Endothelial cell of umbilical vein (primary cell): ENCODE results near the gene LTA4H. TPM values are rescaled to one million over a fixed set of nuclear protein-coding genes. Genes with fewer than 3 reads are reported as not detected.

Experiments used
- BruUV-seq: library from RNA; stranded (reverse); fragments of 400-500 nt; replicated peaks from 2 replicates; lab custom pipeline; 2021; lab: Mats Ljungman, UMichigan
- CTCF ChIA-PET: fragments of 300-600, 350-600 bp; sonication (Branson Sonifier 250); formaldehyde crosslinking; loops from one replicate; lab custom pipeline; 2021; ENCODE audit warnings: antibody characterized with exemption, inconsistent platforms; lab: Charles Lee
- POLR2A ChIA-PET: fragments of 300-600, 350-600 bp; sonication (Branson Sonifier 250); formaldehyde crosslinking; loops from one replicate; lab custom pipeline; 2021; ENCODE audit warnings: antibody characterized with exemption, inconsistent platforms; lab: Charles Lee
- DNase-seq: peaks from one replicate; pipeline ENCODE4 v3.0.0-alpha.2; 2011; ENCODE audit warnings: low read depth, low spot score
- FAIRE-seq: peaks from 2 replicates; lab custom pipeline; 2011; peaks lifted over from hg19 to GRCh38; lab: Jason Lieb, UNC
- H2AFZ ChIP-seq: 2 replicates; pipeline ENCODE4 v1.6.0; 2012; ENCODE audit warnings: low read depth, low read length, control low read depth, inconsistent platforms
- H3K27ac ChIP-seq: 2 replicates; pipeline ENCODE4 v1.5.1; 2011; ENCODE audit warnings: low read depth, mild to moderate bottlenecking, control low read depth, low read length, moderate library complexity; ENCODE audit not compliant: insufficient read depth
- H3K27me3 ChIP-seq, 2 experiments: 2 replicates each; pipeline versions ENCODE4 v1.6.0 to v1.6.1; 2011; ENCODE audit warnings: low read length in 2 of 2, mixed read lengths in 1 of 2; ENCODE audit not compliant: control insufficient read depth in 2 of 2, insufficient read depth in 2 of 2
- H3K36me3 ChIP-seq, 2 experiments: 2 replicates in 1 of 2; 3 replicates in 1 of 2; pipeline ENCODE4 v1.5.1; 2011; ENCODE audit warnings: low read length in 2 of 2, mild to moderate bottlenecking in 1 of 2, moderate library complexity in 1 of 2; ENCODE audit not compliant: control insufficient read depth in 2 of 2, insufficient read depth in 2 of 2; ENCODE audit errors: extremely low read depth in 1 of 2
- H3K4me1 ChIP-seq: 3 replicates; pipeline ENCODE4 v1.5.1; 2011; ENCODE audit warnings: mild to moderate bottlenecking, low read length; ENCODE audit not compliant: control insufficient read depth, insufficient read depth; ENCODE audit errors: extremely low read depth
- H3K4me2 ChIP-seq: 2 replicates; pipeline ENCODE4 v1.6.1; 2011; ENCODE audit warnings: low read length, control low read depth, mixed read lengths; ENCODE audit not compliant: insufficient read depth
- H3K4me3 ChIP-seq, 3 experiments: fragments of 200-600 bp in 1 of 3; sonication (generic), shearing (Covaris generic) in 1 of 3; replicated peaks in 1 of 3; 2 replicates each; pipeline ENCODE4 v1.5.1; 2011 to 2016; ENCODE audit warnings: control low read depth in 3 of 3, low read length in 3 of 3, mild to moderate bottlenecking in 2 of 3, inconsistent platforms in 1 of 3, low read depth in 1 of 3, moderate library complexity in 1 of 3; ENCODE audit not compliant: insufficient read depth in 1 of 3
- H3K79me2 ChIP-seq: 2 replicates; pipeline ENCODE4 v1.6.0; 2012; ENCODE audit warnings: low read length, inconsistent platforms; ENCODE audit not compliant: control insufficient read depth, insufficient read depth
- H3K9ac ChIP-seq: replicated peaks from 2 replicates; pipeline ENCODE3; 2011; ENCODE audit warnings: low read length, control low read depth; ENCODE audit not compliant: insufficient read depth; ENCODE audit errors: extremely low read depth
- H3K9me1 ChIP-seq: replicated peaks from 3 replicates; pipeline ENCODE4 v1.6.0; 2011; ENCODE audit warnings: mild to moderate bottlenecking, low read length; ENCODE audit not compliant: control insufficient read depth, insufficient read depth; ENCODE audit errors: extremely low read depth
- H3K9me3 ChIP-seq: replicated peaks from 2 replicates; pipeline ENCODE4 v1.5.1; 2012; ENCODE audit warnings: low read length, inconsistent platforms; ENCODE audit not compliant: control insufficient read depth, insufficient read depth
- H4K20me1 ChIP-seq: replicated peaks from 2 replicates; pipeline ENCODE3; 2011; ENCODE audit warnings: mild to moderate bottlenecking, low read length; ENCODE audit not compliant: control insufficient read depth, insufficient read depth; ENCODE audit errors: extremely low read depth
- CTCF ChIP-seq, 2 donors: IDR thresholded peaks; 1 replicate in 1 of 2; 2 replicates in 1 of 2; pipeline ENCODE4 v1.5.1; 2011; ENCODE audit warnings: low read length in 2 of 2, mild to moderate bottlenecking in 2 of 2, moderate library complexity in 2 of 2, control low read depth in 1 of 2, inconsistent platforms in 1 of 2, low read depth in 1 of 2; ENCODE audit not compliant: insufficient read depth in 1 of 2; ENCODE audit errors: extremely low read depth in 1 of 2
- EZH2 ChIP-seq: IDR thresholded peaks from 2 replicates; pipeline ENCODE4 v1.6.1; 2012; ENCODE audit warnings: borderline replicate concordance, low read depth, mild to moderate bottlenecking, moderate library complexity, low read length, inconsistent platforms; ENCODE audit not compliant: severe bottlenecking
- GATA2 ChIP-seq: IDR thresholded peaks from 2 replicates; pipeline ENCODE4 v1.7.0; 2011; ENCODE audit warnings: low read depth, mild to moderate bottlenecking, moderate library complexity, mixed read lengths, low read length; ENCODE audit not compliant: insufficient read length, insufficient read depth
- POLR2A ChIP-seq: IDR thresholded peaks from 2 replicates; pipeline ENCODE4 v1.6.1; 2012; ENCODE audit warnings: low read depth, mild to moderate bottlenecking, control low read depth, low read length
- POLR2AphosphoS5 ChIP-seq: IDR thresholded peaks from 2 replicates; pipeline ENCODE4 v1.6.1; 2012; ENCODE audit warnings: low read depth, mild to moderate bottlenecking, control low read depth, low read length, moderate library complexity; ENCODE audit not compliant: insufficient read depth
- dilution Hi-C: fragments of 300-500 bp; cut with MboI; formaldehyde crosslinking; loops from one replicate; pipeline ENCODE4 v1.15.0; 2019; ENCODE audit warnings: low sequenced_read_pairs; ENCODE audit not compliant: extremely low pct_ligation_motif_present
- intact Hi-C: fragments of 100-400 bp; cut with micrococcal nuclease; formaldehyde crosslinking; loops from one replicate; pipeline ENCODE4 v1.10.0; 2022
- polyA plus RNA-seq, 4 experiments: library from polyadenylated mRNA; depleted of rRNA in 3 of 4; stranded (reverse) in 3 of 4; unstranded in 1 of 4; fragments of >200 nt; gene quantifications; 2 replicates each; pipeline versions ENCODE4 v1.2.1 to v1.2.3, GENCODE V29; 2011 to 2012; ENCODE audit warnings: missing spikeins in 1 of 4
- total RNA-seq: library from RNA; stranded (reverse); gene quantifications from 2 replicates; pipeline ENCODE4 v1.2.3, GENCODE V29; 2021

Gene LTA4H
- total and polyA plus RNA-seq, 2 donors (not counting 3 experiments of a cell fraction or from before 2014, with no cell fraction given): 77.1 to 85.2 TPM

- H3K27me3 ChIP-seq: peaks cover 9 to 16% of the 10 kb centered on the region in 2 experiments
- H3K9ac ChIP-seq: no peak overlapping the region
- ChIA-PET CTCF (interaction anchor here (1.0 to 2.5 kb wide), 6 partner anchors 9 to 384 kb away, joined by 3 to 26 read pairs (median 8); partner anchors contain the start of gene CCDC38), POLR2A (no interaction called here)
- peak; percentile 16 for DNase-seq
- intact Hi-C loops (no loop called here), dilution Hi-C loops (no loop called here)
- H3K4me3 ChIP-seq: no peak overlapping the region
- H3K36me3 ChIP-seq: no peaks in the 10 kb centered on the region
- no peaks in the 10 kb centered on the region for H3K9me3 ChIP-seq
- FAIRE-seq: no peak
- peak in 1 of 2 donors; percentile 3 for TF ChIP-seq CTCF (IDR thresholded peaks at IDR 0.05; ENCODE audit: extremely low read depth in 1 of 2, insufficient read depth in 1 of 2, low read depth in 1 of 2, low read length in 2 of 2)
- no peak for TF ChIP-seq EZH2
- no TSS peak for BruUV-seq
- H3K4me2 ChIP-seq: no peak overlapping the region
- no peaks in the 10 kb centered on the region for H3K79me2 ChIP-seq
- H2AFZ ChIP-seq: no peak overlapping the region
- H3K4me1 ChIP-seq: no peaks in the 10 kb centered on the region
- no peaks in the 10 kb centered on the region for H3K9me1 ChIP-seq
- no peaks in the 10 kb centered on the region for H4K20me1 ChIP-seq
- no peak overlapping the region for H3K27ac ChIP-seq
Measured at GRCh38 chr12:95959107-95959506, 76.3 kb downstream of the LTA4H start.

GRCh38 chr12:95956557-95957145 lies 78.7 kb downstream of the LTA4H start:
- no peak for FAIRE-seq
- POLR2A ChIA-PET: no interaction called here

More at GRCh38 chr12:95956557-95957145, 78.7 kb downstream of the LTA4H start:
- CTCF ChIA-PET: interaction anchor here (1.5 to 2.4 kb wide), 2 partner anchors 38 to 42 kb away, joined by 5 to 12 read pairs; no protein-coding TSS in a partner anchor
- BruUV-seq: no TSS peak
- no peak overlapping the region for H3K9ac ChIP-seq
- intact Hi-C loops: no loop called here
- peaks cover 18 to 32% of the 10 kb centered on the region in 2 experiments for H3K27me3 ChIP-seq
- H3K4me1 ChIP-seq: no peaks in the 10 kb centered on the region
- TF ChIP-seq POLR2A (no peak), POLR2AphosphoS5 (no peak), EZH2 (no peak), CTCF (IDR thresholded peaks at IDR 0.05; ENCODE audit: extremely low read depth in 1 of 2, insufficient read depth in 1 of 2, low read depth in 1 of 2, low read length in 2 of 2) (no peak), GATA2 (no peak)
- H3K4me3 ChIP-seq: no peak overlapping the region
- H3K9me3 ChIP-seq: no peaks in the 10 kb centered on the region
- H3K4me2 ChIP-seq: no peak overlapping the region
- no peaks in the 10 kb centered on the region for H3K36me3 ChIP-seq
- H4K20me1 ChIP-seq: no peaks in the 10 kb centered on the region
- no peaks in the 10 kb centered on the region for H3K9me1 ChIP-seq
- H3K79me2 ChIP-seq: no peaks in the 10 kb centered on the region
- no peak for DNase-seq
- dilution Hi-C loops: no loop called here
- H3K27ac ChIP-seq: no peak overlapping the region
- H2AFZ ChIP-seq: no peak overlapping the region
